Ishikawa (cell line): ENCODE measurements around the gene CLIC3.

Source experiments
- CEBPB ChIP-seq: IDR thresholded peaks from 2 replicates; pipeline ENCODE4 v1.6.1; 2012
- CREB1 ChIP-seq: IDR thresholded peaks from 2 replicates; pipeline ENCODE4 v1.6.1; 2012; ENCODE audit warnings: low read depth
- EGR1 ChIP-seq: IDR thresholded peaks from 2 replicates; pipeline ENCODE4 v1.6.1; 2012
- EP300 ChIP-seq: IDR thresholded peaks from 2 replicates; pipeline ENCODE4 v1.6.1; 2012; ENCODE audit warnings: borderline replicate concordance
- FOXM1 ChIP-seq: IDR thresholded peaks from 2 replicates; pipeline ENCODE4 v1.6.1; 2012; ENCODE audit warnings: low read depth, borderline replicate concordance
- NFIC ChIP-seq: IDR thresholded peaks from 2 replicates; pipeline ENCODE4 v1.6.1; 2012
- RAD21 ChIP-seq: IDR thresholded peaks from 2 replicates; pipeline ENCODE4 v1.6.1; 2012; ENCODE audit warnings: low read depth
- REST ChIP-seq: IDR thresholded peaks from 2 replicates; pipeline ENCODE4 v1.6.1; 2012; ENCODE audit warnings: low read depth, mild to moderate bottlenecking
- TAF1 ChIP-seq: IDR thresholded peaks from 2 replicates; pipeline ENCODE4 v1.6.1; 2012; ENCODE audit warnings: low read depth, mild to moderate bottlenecking
- TCF12 ChIP-seq: IDR thresholded peaks from 2 replicates; pipeline ENCODE4 v1.6.1; 2012; ENCODE audit warnings: low read depth
- TEAD4 ChIP-seq: IDR thresholded peaks from 2 replicates; pipeline ENCODE4 v1.6.1; 2012
- USF1 ChIP-seq: IDR thresholded peaks from 2 replicates; pipeline ENCODE4 v1.6.1; 2012
- YY1 ChIP-seq: IDR thresholded peaks from 2 replicates; pipeline ENCODE4 v1.6.1; 2012; ENCODE audit warnings: low read depth
- ZBTB7A ChIP-seq: IDR thresholded peaks from 2 replicates; pipeline ENCODE4 v1.6.1; 2012; ENCODE audit warnings: low read depth
- TF ChIP-seq, protein P1 (sequence below): IDR thresholded peaks from 2 replicates; pipeline ENCODE4 v1.6.1; 2012

CLIC3 gene

GRCh38 chr9:137039611-137040366 is 43.4 kb upstream of the CLIC3 start:
- no peak for TF ChIP-seq REST
- no peak for TF ChIP-seq YY1
- TF ChIP-seq TEAD4, result no peak
- no peak for TF ChIP-seq FOXM1
- no peak for TF ChIP-seq RAD21
- TF ChIP-seq EGR1, result no peak
- TF ChIP-seq TCF12, result no peak
- no peak for TF ChIP-seq TAF1
- TF ChIP-seq USF1, result no peak
- TF ChIP-seq CEBPB, result no peak
- TF ChIP-seq NFIC, result no peak
- TF ChIP-seq, protein P1, sequence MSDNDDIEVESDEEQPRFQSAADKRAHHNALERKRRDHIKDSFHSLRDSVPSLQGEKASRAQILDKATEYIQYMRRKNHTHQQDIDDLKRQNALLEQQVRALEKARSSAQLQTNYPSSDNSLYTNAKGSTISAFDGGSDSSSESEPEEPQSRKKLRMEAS, result no peak
- TF ChIP-seq EP300, result no peak

- TF ChIP-seq ZBTB7A (no peak), FOXM1 (no peak), EGR1 (no peak), RAD21 (no peak), TEAD4 (no peak), CREB1 (no peak), USF1 (no peak), EP300 (no peak), YY1 (no peak), NFIC (no peak), TCF12 (no peak), REST (no peak)
- TF ChIP-seq, protein P1, result no peak
These were observed 42.5 kb upstream of the CLIC3 start for GRCh38 chr9:137038916-137039315.

- no peak for TF ChIP-seq CEBPB
- no peak for TF ChIP-seq EP300
- TF ChIP-seq, protein P1, result no peak
- no peak for TF ChIP-seq RAD21
- TF ChIP-seq REST, result no peak
These were observed 41.1 kb upstream of the CLIC3 start for GRCh38 chr9:137037483-137037882.

- TF ChIP-seq TCF12, result no peak
- TF ChIP-seq USF1, result no peak
- no peak for TF ChIP-seq CEBPB
- no peak for TF ChIP-seq RAD21
- TF ChIP-seq ZBTB7A, result no peak
- TF ChIP-seq NFIC, result no peak
These were observed 40.7 kb upstream of the CLIC3 start for GRCh38 chr9:137037035-137037434.
